GM20000 (cell line): ENCODE measurements around the gene PACC1.
A peak's percentile ranks its signal among the peaks of the same experiment; 100 is the strongest.

ENCODE experiments used
- DNase-seq: peaks from one replicate; pipeline ENCODE4 v3.0.0; 2012; ENCODE audit warnings: low spot score
- TF ChIP-seq, protein P1 (sequence below): IDR thresholded peaks from 2 replicates; pipeline ENCODE4 v1.5.1; 2012; ENCODE audit warnings: mild to moderate bottlenecking, control low read depth; ENCODE audit errors: extremely low read depth, missing control alignments

The PACC1 gene

DNA sequence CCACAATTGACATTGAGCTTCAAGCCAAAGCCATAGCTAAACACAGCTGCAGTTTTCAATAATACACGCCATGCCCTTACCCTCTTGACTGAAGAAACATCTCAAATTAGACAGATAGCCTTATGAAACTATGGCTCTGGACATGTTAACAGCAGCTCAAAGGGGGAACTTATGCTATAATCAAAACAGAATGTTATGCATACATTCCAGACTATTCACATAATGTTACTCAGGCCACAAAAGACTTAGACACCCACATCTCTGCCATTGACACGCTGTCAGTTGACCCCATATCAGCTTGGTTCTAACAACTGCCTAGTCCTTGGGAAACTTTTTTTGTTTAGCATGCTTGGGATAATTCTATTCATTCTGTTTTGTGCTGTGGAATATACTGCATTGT is 15.7 kb upstream of the PACC1 start:
- no peak for DNase-seq
- TF ChIP-seq, protein P1, sequence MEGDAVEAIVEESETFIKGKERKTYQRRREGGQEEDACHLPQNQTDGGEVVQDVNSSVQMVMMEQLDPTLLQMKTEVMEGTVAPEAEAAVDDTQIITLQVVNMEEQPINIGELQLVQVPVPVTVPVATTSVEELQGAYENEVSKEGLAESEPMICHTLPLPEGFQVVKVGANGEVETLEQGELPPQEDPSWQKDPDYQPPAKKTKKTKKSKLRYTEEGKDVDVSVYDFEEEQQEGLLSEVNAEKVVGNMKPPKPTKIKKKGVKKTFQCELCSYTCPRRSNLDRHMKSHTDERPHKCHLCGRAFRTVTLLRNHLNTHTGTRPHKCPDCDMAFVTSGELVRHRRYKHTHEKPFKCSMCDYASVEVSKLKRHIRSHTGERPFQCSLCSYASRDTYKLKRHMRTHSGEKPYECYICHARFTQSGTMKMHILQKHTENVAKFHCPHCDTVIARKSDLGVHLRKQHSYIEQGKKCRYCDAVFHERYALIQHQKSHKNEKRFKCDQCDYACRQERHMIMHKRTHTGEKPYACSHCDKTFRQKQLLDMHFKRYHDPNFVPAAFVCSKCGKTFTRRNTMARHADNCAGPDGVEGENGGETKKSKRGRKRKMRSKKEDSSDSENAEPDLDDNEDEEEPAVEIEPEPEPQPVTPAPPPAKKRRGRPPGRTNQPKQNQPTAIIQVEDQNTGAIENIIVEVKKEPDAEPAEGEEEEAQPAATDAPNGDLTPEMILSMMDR: no peak

DNA sequence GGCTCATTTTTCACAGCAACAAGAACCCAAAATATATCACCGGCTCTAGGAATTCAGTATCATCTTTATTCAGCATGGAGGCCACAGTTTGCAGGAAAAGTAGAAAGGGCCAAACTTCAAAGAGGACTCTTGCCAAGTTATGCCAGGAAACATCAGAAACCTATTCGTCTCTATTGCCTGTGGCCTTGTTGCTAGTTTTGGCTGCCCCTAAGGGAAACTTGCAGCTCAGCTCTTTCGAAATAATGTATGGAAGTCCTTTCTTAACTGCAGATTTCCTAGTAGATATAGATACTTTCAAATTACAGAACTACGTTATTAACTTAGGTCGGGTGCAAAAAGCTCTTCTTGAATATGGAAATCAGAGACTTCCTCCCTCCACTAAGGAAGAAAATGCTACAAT is 13.8 kb upstream of the PACC1 start:
- DNase-seq: no peak
- TF ChIP-seq, protein P1: no peak

DNA sequence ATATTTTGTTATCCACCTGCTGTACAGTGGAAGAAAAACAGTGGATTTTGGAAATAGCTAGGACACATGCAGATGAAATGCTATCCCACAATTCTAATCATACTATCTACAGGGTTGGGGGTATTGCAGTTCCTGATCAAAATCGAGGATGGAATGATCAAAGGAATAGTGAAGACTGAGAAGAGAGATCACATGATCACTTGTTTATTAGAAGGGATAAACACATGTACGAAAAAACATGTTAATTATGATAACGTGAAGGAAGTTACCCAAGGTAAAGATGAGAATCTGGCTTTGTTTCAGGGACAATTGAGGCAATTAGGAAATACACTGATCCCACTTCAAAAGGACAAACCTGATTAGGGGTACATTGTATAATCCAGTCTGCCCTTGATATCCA is 9.2 kb upstream of the PACC1 start:
- DNase-seq: no peak
- TF ChIP-seq, protein P1: no peak

DNA sequence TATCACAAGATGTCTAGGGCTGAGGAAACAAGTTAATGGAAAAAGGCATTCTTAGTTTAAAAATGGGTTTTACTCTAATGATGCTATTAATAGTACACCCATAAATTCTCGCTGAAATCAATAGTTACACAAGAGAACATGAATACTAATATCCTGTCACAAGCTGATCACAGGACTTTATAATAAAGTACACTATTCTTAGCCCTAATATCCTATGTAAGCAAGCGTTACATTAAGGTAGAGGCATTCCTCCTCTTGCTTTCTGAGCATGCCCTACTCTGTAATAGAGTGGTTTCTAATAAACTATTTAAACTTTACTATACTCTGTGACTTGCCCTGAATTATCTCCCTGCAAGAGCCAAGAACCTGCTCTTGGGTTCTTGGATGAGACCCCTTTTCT is 6.5 kb upstream of the PACC1 start:
- TF ChIP-seq, protein P1: no peak
- DNase-seq: no peak

DNA sequence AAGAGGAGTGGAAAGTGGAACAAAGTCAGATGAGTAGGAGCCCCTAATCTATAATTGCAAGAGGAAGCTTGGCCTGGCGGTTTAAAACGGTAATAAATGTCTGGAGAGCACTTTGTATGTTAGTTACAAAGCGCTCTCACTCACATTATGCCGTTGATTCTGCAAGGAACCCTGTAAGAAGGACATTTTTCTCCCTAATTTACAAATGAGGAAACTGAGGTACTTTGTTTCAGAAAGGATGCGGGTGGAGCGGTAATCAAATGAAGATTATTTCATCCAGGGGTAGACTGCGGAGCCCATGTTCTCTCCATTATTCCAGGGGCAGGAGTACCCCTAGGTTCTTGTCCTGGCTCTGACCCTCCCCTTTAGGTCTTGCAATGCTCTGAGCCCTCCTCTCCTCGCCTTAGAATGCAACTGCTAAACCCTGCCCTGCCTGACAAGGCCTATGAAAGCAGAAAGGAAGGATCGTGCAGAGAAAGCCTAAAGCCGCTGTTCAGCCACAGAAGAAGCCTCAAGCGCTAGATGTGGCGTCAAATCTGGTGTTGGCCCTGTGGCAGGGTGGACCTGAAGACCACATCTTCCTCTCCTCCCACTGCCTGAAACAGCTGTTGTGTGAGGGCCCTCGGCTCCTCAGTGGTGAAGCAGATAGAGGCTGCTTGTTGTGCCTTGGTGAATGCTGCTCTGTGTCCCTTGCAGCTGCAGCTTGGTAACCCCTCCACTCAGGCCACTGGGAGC is 588 bp upstream of the PACC1 start:
- DNase-seq: peak; percentile 41

DNA sequence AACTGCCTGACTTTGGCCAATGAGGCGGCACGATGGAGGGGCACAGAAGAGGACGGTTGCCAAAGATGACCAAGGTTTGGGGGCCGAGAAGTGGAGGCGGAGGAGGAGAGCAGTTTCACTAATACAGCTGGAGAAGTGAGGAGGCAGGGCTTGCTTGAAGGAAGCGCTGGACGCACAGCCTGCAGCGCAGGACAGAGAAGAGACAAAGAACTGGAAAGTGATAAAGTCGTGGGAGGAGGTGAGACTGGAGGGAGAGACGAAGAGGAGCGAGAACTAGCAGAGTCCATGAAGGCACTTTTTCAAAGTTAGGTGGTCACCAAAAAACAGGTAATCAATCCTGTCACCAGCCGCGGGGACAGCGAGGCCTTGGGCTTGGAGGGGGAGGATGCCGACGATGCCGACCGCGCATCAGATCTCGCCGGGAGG is 771 bp downstream of the PACC1 start:
- peak; percentile 58 for DNase-seq
- TF ChIP-seq, protein P1: no peak

More for the DNA sequence above, 588 bp upstream of the PACC1 start:
- TF ChIP-seq, protein P1: no peak

DNA sequence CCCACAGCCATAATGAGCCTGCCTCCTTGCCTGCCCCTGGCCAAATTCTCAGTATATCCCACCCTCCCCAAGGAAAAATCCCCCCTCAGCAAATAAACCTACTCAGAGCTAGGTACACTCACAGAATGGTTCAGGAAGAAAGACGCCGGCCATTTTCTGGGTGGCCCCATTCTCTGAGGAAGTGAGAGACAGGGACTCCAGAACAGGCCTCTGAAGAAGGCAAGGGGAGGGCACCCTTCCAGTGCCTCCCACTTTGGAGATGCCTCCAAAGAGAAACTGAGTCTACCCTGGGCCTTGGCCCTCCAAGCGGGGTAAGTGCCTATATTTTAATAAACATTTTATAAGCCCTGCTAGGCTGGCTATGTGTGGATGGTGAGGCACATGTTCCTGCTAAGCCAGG is 2.3 kb downstream of the PACC1 start:
- DNase-seq: no peak
- TF ChIP-seq, protein P1: no peak
